ENCODE data around the gene FMO2.

GRCh38 chr1:171139890-171140289 is 45.2 kb upstream of the FMO2 start:
- no peak for TF ChIP-seq CTCF (IDR thresholded peaks at IDR 0.05 in 4 of 5, conservative IDR thresholded peaks at IDR 0.05 in 1 of 5)
- TF ChIP-seq POLR2A (IDR thresholded peaks at IDR 0.05): no peak

Data from gastrocnemius medialis (tissue), 4 donors.